Prostate gland (tissue), 2 donors: ENCODE measurements around the gene SPTBN2. TPM values are rescaled to one million over a fixed set of nuclear protein-coding genes. Genes with fewer than 3 reads are reported as not detected.

Experiments
- DNase-seq: peaks from one replicate; pipeline ENCODE4 v3.0.0-alpha.2; 2019; ENCODE audit warnings: low spot score
- H3K27ac ChIP-seq, 2 donors: fragments of 200-600 bp; sonication (generic); 2 replicates each; pipeline ENCODE4 v1.5.1; 2017 to 2019
- H3K27me3 ChIP-seq: fragments of 200-600 bp; sonication (generic); replicated peaks from 2 replicates; pipeline ENCODE4 v1.5.1; 2019; ENCODE audit not compliant: insufficient read depth
- H3K36me3 ChIP-seq, 2 donors: fragments of 200-600 bp; sonication (generic); 1 replicate in 1 of 2; 2 replicates in 1 of 2; pipeline versions ENCODE4 v1.5.1 to v1.8.1; 2017 to 2019
- H3K4me1 ChIP-seq: fragments of 200-600 bp; sonication (generic); replicated peaks from 2 replicates; pipeline ENCODE4 v1.5.1; 2019
- H3K4me3 ChIP-seq, 2 donors: fragments of 200-600 bp; sonication (generic); 2 replicates each; pipeline ENCODE4 v1.5.1; 2017 to 2019
- H3K9me3 ChIP-seq: fragments of 200-600 bp; sonication (generic); 2 replicates; pipeline ENCODE4 v1.5.1; 2017
- POLR2A ChIP-seq: fragments of 450-650 bp; IDR thresholded peaks from one replicate; pipeline ENCODE4 v1.6.1; 2016; ENCODE audit warnings: antibody characterized with exemption, mild to moderate bottlenecking
- POLR2AphosphoS5 ChIP-seq: sonication (generic); formaldehyde crosslinking; IDR thresholded peaks from one replicate; pipeline ENCODE4 v1.6.1; 2017; ENCODE audit warnings: antibody characterized with exemption
- WGBS: methylation state at CpG from one replicate; pipeline ENCODE4 v1.1.5; 2018; 5-methylcytosine and 5-hydroxymethylcytosine counted together
- intact Hi-C: fragments of 100-400 bp; cut with DNase I; formaldehyde crosslinking; loops from one replicate; pipeline ENCODE4 v1.14.2; 2022
- total RNA-seq, 2 donors: library from RNA; depleted of rRNA; stranded (reverse); fragments of >200 nt; gene quantifications; one replicate each; pipeline ENCODE4 v1.1.0, GENCODE V29; 2016
- TF ChIP-seq, protein P1 (sequence below), 4 experiments: fragments of 200-600 bp in 2 of 4; fragments of 450-650 bp in 2 of 4; sonication (generic) in 2 of 4; IDR thresholded peaks; 1 replicate in 3 of 4; 2 replicates in 1 of 4; pipeline ENCODE4 v1.5.1; 2016 to 2019; ENCODE audit warnings: antibody characterized with exemption in 4 of 4, mild to moderate bottlenecking in 2 of 4, moderate library complexity in 2 of 4

The SPTBN2 gene
- total RNA-seq, 2 donors from 2014 or later, result 139 to 140 TPM

DNA sequence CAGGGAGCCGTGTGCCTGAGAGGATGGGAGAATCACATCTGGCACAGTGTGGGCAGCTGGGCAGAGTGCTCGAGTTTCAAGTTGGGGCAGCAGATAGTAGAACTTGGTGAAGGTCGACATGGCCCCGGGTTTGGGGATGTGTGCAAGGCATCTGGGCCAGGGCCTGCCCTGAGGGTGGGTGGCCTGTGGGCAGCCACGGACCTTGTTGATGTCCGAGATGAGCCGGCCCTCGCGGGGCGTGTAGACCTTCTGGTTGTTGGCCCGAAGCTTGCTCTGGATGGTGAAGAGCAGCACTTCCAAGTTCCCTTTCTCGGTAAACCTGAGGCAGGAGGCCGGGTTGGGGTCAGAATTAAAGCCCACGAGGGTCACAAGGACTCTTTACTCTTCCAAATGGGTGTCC lies 20.3 kb downstream of the SPTBN2 start:
- no peak for DNase-seq
- TF ChIP-seq POLR2AphosphoS5 (no peak), POLR2A (no peak)
- TF ChIP-seq, protein P1, sequence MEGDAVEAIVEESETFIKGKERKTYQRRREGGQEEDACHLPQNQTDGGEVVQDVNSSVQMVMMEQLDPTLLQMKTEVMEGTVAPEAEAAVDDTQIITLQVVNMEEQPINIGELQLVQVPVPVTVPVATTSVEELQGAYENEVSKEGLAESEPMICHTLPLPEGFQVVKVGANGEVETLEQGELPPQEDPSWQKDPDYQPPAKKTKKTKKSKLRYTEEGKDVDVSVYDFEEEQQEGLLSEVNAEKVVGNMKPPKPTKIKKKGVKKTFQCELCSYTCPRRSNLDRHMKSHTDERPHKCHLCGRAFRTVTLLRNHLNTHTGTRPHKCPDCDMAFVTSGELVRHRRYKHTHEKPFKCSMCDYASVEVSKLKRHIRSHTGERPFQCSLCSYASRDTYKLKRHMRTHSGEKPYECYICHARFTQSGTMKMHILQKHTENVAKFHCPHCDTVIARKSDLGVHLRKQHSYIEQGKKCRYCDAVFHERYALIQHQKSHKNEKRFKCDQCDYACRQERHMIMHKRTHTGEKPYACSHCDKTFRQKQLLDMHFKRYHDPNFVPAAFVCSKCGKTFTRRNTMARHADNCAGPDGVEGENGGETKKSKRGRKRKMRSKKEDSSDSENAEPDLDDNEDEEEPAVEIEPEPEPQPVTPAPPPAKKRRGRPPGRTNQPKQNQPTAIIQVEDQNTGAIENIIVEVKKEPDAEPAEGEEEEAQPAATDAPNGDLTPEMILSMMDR (IDR thresholded peaks at IDR 0.05), result no peak
- intact Hi-C loops, result no loop called here
- 92% methylated on average over 14 of the region's 14 CpGs for WGBS
- H3K36me3 ChIP-seq, result no peaks in the 10 kb centered on the region
- no peaks in the 10 kb centered on the region for H3K27me3 ChIP-seq
- no peaks in the 10 kb centered on the region for H3K4me1 ChIP-seq
- H3K4me3 ChIP-seq, result no peak overlapping the region
- no peak overlapping the region for H3K27ac ChIP-seq
- no peaks in the 10 kb centered on the region for H3K9me3 ChIP-seq

DNA sequence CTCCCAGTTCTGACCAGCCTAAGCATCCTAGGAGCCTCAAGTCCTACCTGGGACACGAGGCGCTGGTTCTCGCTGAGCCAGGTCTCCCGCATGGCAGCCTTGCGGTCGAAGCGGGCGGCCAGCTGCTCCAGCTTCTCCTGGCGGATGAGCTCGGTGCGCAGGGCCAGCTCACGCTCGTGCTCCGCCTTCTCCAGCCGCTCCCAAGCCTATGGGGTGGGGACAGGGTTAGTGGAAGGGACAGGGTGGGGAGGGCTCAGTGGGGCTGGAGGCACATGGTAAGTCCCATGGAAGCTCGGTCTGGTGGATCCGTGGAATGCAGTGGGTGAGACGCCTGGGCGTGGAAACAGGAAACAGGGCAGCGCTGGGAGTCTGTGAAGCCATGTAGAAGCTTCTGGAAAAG lies 20.9 kb downstream of the SPTBN2 start:
- no peak for DNase-seq
- intact Hi-C loops, result no loop called here
- Histone ChIP-seq H3K27ac (no peak overlapping the region), H3K4me3 (no peak overlapping the region), H3K27me3 (no peaks in the 10 kb centered on the region), H3K4me1 (no peaks in the 10 kb centered on the region), H3K36me3 (no peaks in the 10 kb centered on the region), H3K9me3 (no peaks in the 10 kb centered on the region)
- TF ChIP-seq POLR2AphosphoS5, result no peak
- no peak for TF ChIP-seq POLR2A
- TF ChIP-seq, protein P1 (IDR thresholded peaks at IDR 0.05), result no peak
- WGBS, result 95% methylated on average over 20 of the region's 20 CpGs

DNA sequence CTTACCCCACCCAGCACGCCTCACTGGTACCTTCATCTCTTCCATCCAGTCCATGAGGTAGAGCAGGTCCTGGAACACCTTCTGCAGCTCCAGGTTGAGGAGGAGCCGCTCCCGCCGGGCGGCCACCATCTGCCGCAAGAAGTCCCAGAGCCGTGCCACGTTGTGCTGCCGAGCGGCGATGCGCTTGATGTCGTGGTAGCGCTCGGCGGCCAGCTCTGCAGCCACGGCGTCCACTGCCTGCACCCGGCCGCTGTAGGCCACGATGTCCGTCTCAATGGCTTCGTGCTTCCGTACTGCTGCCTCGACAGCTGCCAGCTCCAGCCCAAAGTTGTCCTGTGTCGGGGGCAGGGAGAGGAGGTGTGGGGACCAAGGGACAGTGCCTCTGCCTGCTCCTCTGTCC lies 21.5 kb downstream of the SPTBN2 start:
- no peak for DNase-seq
- no peak overlapping the region for H3K4me3 ChIP-seq
- 97% methylated on average over 26 of the region's 26 CpGs for WGBS

DNA sequence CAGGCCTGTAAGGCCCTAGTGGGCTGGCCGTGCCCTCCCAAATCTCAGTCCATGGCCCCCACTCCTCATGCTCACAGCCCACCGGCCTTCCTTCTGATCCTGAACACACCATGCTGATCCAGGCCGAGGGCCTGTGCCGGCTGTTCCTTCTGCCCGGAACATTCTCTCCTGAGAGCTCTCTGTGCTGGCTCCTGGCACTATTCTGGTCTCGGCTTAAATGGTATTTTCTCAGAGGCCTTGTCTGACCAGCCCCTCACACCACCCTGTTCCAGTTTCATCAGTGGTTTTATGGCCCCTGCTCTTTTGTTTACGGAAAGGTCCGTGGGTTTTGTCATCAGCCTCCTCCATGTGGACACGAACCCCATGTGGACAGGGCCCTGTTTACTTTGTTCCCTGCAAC lies 22.0 kb downstream of the SPTBN2 start:
- TF ChIP-seq POLR2AphosphoS5 (no peak), POLR2A (no peak)
- TF ChIP-seq, protein P1 (IDR thresholded peaks at IDR 0.05), result no peak
- Histone ChIP-seq H3K9me3 (no peaks in the 10 kb centered on the region), H3K27ac (peak overlapping the region in 1 of 2 donors; percentile 30), H3K27me3 (no peaks in the 10 kb centered on the region), H3K4me3 (no peak overlapping the region), H3K36me3 (no peaks in the 10 kb centered on the region), H3K4me1 (no peaks in the 10 kb centered on the region)
- intact Hi-C loops, result no loop called here
- no peak for DNase-seq
- WGBS, result 63% methylated on average over 9 of the region's 9 CpGs

More for the DNA sequence above, 21.5 kb downstream of the SPTBN2 start:
- intact Hi-C loops, result no loop called here
- Histone ChIP-seq H3K9me3 (no peaks in the 10 kb centered on the region), H3K36me3 (no peaks in the 10 kb centered on the region), H3K4me1 (no peaks in the 10 kb centered on the region), H3K27me3 (no peaks in the 10 kb centered on the region), H3K27ac (peak overlapping the region in 1 of 2 donors; percentile 30)
- TF ChIP-seq POLR2A (no peak), POLR2AphosphoS5 (no peak)
- TF ChIP-seq, protein P1 (IDR thresholded peaks at IDR 0.05), result no peak

DNA sequence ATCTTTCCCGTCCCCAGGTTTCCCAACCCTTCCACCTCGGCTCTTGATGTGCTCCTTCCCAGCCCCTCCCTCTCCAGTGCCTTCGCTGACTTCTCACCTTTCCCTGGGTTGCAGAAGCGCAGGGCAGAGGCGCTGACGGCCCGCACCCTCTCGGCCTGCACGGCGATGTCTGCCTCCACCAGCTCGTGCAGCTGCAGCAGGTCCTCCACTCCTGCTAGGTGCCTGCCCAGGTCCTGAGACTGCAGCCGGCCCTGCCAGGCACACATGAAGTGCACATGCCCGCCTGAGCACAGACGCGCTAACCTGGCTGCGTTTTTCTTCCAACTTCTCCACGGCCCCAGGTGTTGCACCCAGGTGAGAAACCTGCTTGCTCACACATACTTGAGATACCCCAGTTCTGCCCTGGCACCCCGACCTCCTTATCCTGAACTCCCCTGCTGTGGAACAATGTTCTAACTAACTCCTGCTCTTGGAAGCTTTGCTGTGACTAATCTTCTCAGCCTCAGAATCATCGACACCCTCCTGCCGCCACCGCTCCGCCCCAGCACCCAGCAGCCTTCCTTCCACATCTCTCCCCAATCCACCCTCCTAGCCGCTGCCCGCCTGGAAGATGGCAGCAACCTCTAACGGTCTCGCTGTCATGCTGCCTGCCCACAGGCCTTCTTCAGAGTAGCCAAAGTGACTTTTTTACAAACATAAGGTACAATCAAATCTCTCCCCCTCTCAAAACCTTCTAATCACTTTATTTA lies 23.3 kb downstream of the SPTBN2 start:
- TF ChIP-seq POLR2AphosphoS5 (no peak), POLR2A (no peak)
- TF ChIP-seq, protein P1 (IDR thresholded peaks at IDR 0.05), result no peak
- WGBS, result 89% methylated on average over 26 of the region's 26 CpGs
- no peaks in the 10 kb centered on the region for H3K9me3 ChIP-seq
- H3K27me3 ChIP-seq, result no peaks in the 10 kb centered on the region
- H3K27ac ChIP-seq, result no peak overlapping the region
- intact Hi-C loops, result no loop called here
- no peak for DNase-seq
- no peaks in the 10 kb centered on the region for H3K4me1 ChIP-seq
- no peaks in the 10 kb centered on the region for H3K36me3 ChIP-seq
- H3K4me3 ChIP-seq, result no peak overlapping the region
